Endothelial cell of umbilical vein (primary cell): ENCODE results near the gene PLA2G4F. TPM values are rescaled to one million over a fixed set of nuclear protein-coding genes. Genes with fewer than 3 reads are reported as not detected.

Experiments
- BruUV-seq: library from RNA; stranded (reverse); fragments of 400-500 nt; replicated peaks from 2 replicates; lab custom pipeline; 2021; lab: Mats Ljungman, UMichigan
- CTCF ChIA-PET: fragments of 300-600, 350-600 bp; sonication (Branson Sonifier 250); formaldehyde crosslinking; loops from one replicate; lab custom pipeline; 2021; ENCODE audit warnings: antibody characterized with exemption, inconsistent platforms; lab: Charles Lee
- POLR2A ChIA-PET: fragments of 300-600, 350-600 bp; sonication (Branson Sonifier 250); formaldehyde crosslinking; loops from one replicate; lab custom pipeline; 2021; ENCODE audit warnings: antibody characterized with exemption, inconsistent platforms; lab: Charles Lee
- DNase-seq: peaks from one replicate; pipeline ENCODE4 v3.0.0-alpha.2; 2011; ENCODE audit warnings: low read depth, low spot score
- FAIRE-seq: peaks from 2 replicates; lab custom pipeline; 2011; peaks lifted over from hg19 to GRCh38; lab: Jason Lieb, UNC
- H2AFZ ChIP-seq: 2 replicates; pipeline ENCODE4 v1.6.0; 2012; ENCODE audit warnings: low read depth, low read length, control low read depth, inconsistent platforms
- H3K27ac ChIP-seq: 2 replicates; pipeline ENCODE4 v1.5.1; 2011; ENCODE audit warnings: low read depth, mild to moderate bottlenecking, control low read depth, low read length, moderate library complexity; ENCODE audit not compliant: insufficient read depth
- H3K27me3 ChIP-seq, 2 experiments: 2 replicates each; pipeline versions ENCODE4 v1.6.0 to v1.6.1; 2011; ENCODE audit warnings: low read length in 2 of 2, mixed read lengths in 1 of 2; ENCODE audit not compliant: control insufficient read depth in 2 of 2, insufficient read depth in 2 of 2
- H3K36me3 ChIP-seq, 2 experiments: 2 replicates in 1 of 2; 3 replicates in 1 of 2; pipeline ENCODE4 v1.5.1; 2011; ENCODE audit warnings: low read length in 2 of 2, mild to moderate bottlenecking in 1 of 2, moderate library complexity in 1 of 2; ENCODE audit not compliant: control insufficient read depth in 2 of 2, insufficient read depth in 2 of 2; ENCODE audit errors: extremely low read depth in 1 of 2
- H3K4me1 ChIP-seq: 3 replicates; pipeline ENCODE4 v1.5.1; 2011; ENCODE audit warnings: mild to moderate bottlenecking, low read length; ENCODE audit not compliant: control insufficient read depth, insufficient read depth; ENCODE audit errors: extremely low read depth
- H3K4me2 ChIP-seq: 2 replicates; pipeline ENCODE4 v1.6.1; 2011; ENCODE audit warnings: low read length, control low read depth, mixed read lengths; ENCODE audit not compliant: insufficient read depth
- H3K4me3 ChIP-seq, 3 experiments: fragments of 200-600 bp in 1 of 3; sonication (generic), shearing (Covaris generic) in 1 of 3; replicated peaks in 1 of 3; 2 replicates each; pipeline ENCODE4 v1.5.1; 2011 to 2016; ENCODE audit warnings: control low read depth in 3 of 3, low read length in 3 of 3, mild to moderate bottlenecking in 2 of 3, inconsistent platforms in 1 of 3, low read depth in 1 of 3, moderate library complexity in 1 of 3; ENCODE audit not compliant: insufficient read depth in 1 of 3
- H3K79me2 ChIP-seq: 2 replicates; pipeline ENCODE4 v1.6.0; 2012; ENCODE audit warnings: low read length, inconsistent platforms; ENCODE audit not compliant: control insufficient read depth, insufficient read depth
- H3K9ac ChIP-seq: replicated peaks from 2 replicates; pipeline ENCODE3; 2011; ENCODE audit warnings: low read length, control low read depth; ENCODE audit not compliant: insufficient read depth; ENCODE audit errors: extremely low read depth
- H3K9me1 ChIP-seq: replicated peaks from 3 replicates; pipeline ENCODE4 v1.6.0; 2011; ENCODE audit warnings: mild to moderate bottlenecking, low read length; ENCODE audit not compliant: control insufficient read depth, insufficient read depth; ENCODE audit errors: extremely low read depth
- H3K9me3 ChIP-seq: replicated peaks from 2 replicates; pipeline ENCODE4 v1.5.1; 2012; ENCODE audit warnings: low read length, inconsistent platforms; ENCODE audit not compliant: control insufficient read depth, insufficient read depth
- H4K20me1 ChIP-seq: replicated peaks from 2 replicates; pipeline ENCODE3; 2011; ENCODE audit warnings: mild to moderate bottlenecking, low read length; ENCODE audit not compliant: control insufficient read depth, insufficient read depth; ENCODE audit errors: extremely low read depth
- CTCF ChIP-seq, 2 donors: IDR thresholded peaks; 1 replicate in 1 of 2; 2 replicates in 1 of 2; pipeline ENCODE4 v1.5.1; 2011; ENCODE audit warnings: low read length in 2 of 2, mild to moderate bottlenecking in 2 of 2, moderate library complexity in 2 of 2, control low read depth in 1 of 2, inconsistent platforms in 1 of 2, low read depth in 1 of 2; ENCODE audit not compliant: insufficient read depth in 1 of 2; ENCODE audit errors: extremely low read depth in 1 of 2
- EZH2 ChIP-seq: IDR thresholded peaks from 2 replicates; pipeline ENCODE4 v1.6.1; 2012; ENCODE audit warnings: borderline replicate concordance, low read depth, mild to moderate bottlenecking, moderate library complexity, low read length, inconsistent platforms; ENCODE audit not compliant: severe bottlenecking
- FOS ChIP-seq: IDR thresholded peaks from 2 replicates; pipeline ENCODE4 v1.6.1; 2011; ENCODE audit warnings: mild to moderate bottlenecking, low read length, moderate library complexity, borderline replicate concordance; ENCODE audit not compliant: insufficient read depth
- GATA2 ChIP-seq: IDR thresholded peaks from 2 replicates; pipeline ENCODE4 v1.7.0; 2011; ENCODE audit warnings: low read depth, mild to moderate bottlenecking, moderate library complexity, mixed read lengths, low read length; ENCODE audit not compliant: insufficient read length, insufficient read depth
- MAX ChIP-seq: IDR thresholded peaks from 2 replicates; pipeline ENCODE4 v1.6.1; 2011; ENCODE audit not compliant: insufficient read depth, insufficient read length
- POLR2A ChIP-seq: IDR thresholded peaks from 2 replicates; pipeline ENCODE4 v1.6.1; 2012; ENCODE audit warnings: low read depth, mild to moderate bottlenecking, control low read depth, low read length
- dilution Hi-C: fragments of 300-500 bp; cut with MboI; formaldehyde crosslinking; loops from one replicate; pipeline ENCODE4 v1.15.0; 2019; ENCODE audit warnings: low sequenced_read_pairs; ENCODE audit not compliant: extremely low pct_ligation_motif_present
- intact Hi-C: fragments of 100-400 bp; cut with micrococcal nuclease; formaldehyde crosslinking; loops from one replicate; pipeline ENCODE4 v1.10.0; 2022
- polyA plus RNA-seq, 4 experiments: library from polyadenylated mRNA; depleted of rRNA in 3 of 4; stranded (reverse) in 3 of 4; unstranded in 1 of 4; fragments of >200 nt; gene quantifications; 2 replicates each; pipeline versions ENCODE4 v1.2.1 to v1.2.3, GENCODE V29; 2011 to 2012; ENCODE audit warnings: missing spikeins in 1 of 4
- total RNA-seq: library from RNA; stranded (reverse); gene quantifications from 2 replicates; pipeline ENCODE4 v1.2.3, GENCODE V29; 2021

Gene PLA2G4F
- total and polyA plus RNA-seq, 2 donors (not counting 3 experiments of a cell fraction or from before 2014, with no cell fraction given): not detected

GRCh38 chr15:42154212-42154941 lies 2.1 kb downstream of the PLA2G4F start:
- ChIA-PET CTCF (interaction anchor here (0.8 to 1.8 kb wide), 2 partner anchors 17 to 231 kb away, joined by 4 to 5 read pairs; no protein-coding TSS in a partner anchor), POLR2A (no interaction called here)

More at GRCh38 chr15:42154212-42154941, 2.1 kb downstream of the PLA2G4F start:
- no peak overlapping the region for H3K4me2 ChIP-seq
- H3K4me3 ChIP-seq: no peak overlapping the region
- H3K36me3 ChIP-seq: peaks cover 0 to 7% of the 10 kb centered on the region in 2 experiments
- no peaks in the 10 kb centered on the region for H3K4me1 ChIP-seq
- intact Hi-C loops (no loop called here), dilution Hi-C loops (no loop called here)
- DNase-seq (no peak), FAIRE-seq (no peak)
- H3K27ac ChIP-seq: no peak overlapping the region
- H3K9ac ChIP-seq: no peak overlapping the region
- no peaks in the 10 kb centered on the region for H3K9me3 ChIP-seq
- H3K9me1 ChIP-seq: no peaks in the 10 kb centered on the region
- no peak overlapping the region for H2AFZ ChIP-seq
- no peaks in the 10 kb centered on the region for H4K20me1 ChIP-seq
- H3K27me3 ChIP-seq: no peaks in the 10 kb centered on the region
- no TSS peak for BruUV-seq
- H3K79me2 ChIP-seq: no peaks in the 10 kb centered on the region
- TF ChIP-seq EZH2: no peak
- TF ChIP-seq CTCF (IDR thresholded peaks at IDR 0.05; ENCODE audit: extremely low read depth in 1 of 2, insufficient read depth in 1 of 2, low read depth in 1 of 2, low read length in 2 of 2): no peak
- no peak for TF ChIP-seq FOS
- TF ChIP-seq POLR2A: no peak
- no peak for TF ChIP-seq GATA2
- no peak for TF ChIP-seq MAX
